Endothelial cell of umbilical vein (primary cell): ENCODE data around the gene SPTLC1. TPM values are rescaled to one million over a fixed set of nuclear protein-coding genes. Genes with fewer than 3 reads are reported as not detected.

Experiments used
- BruUV-seq: library from RNA; stranded (reverse); fragments of 400-500 nt; replicated peaks from 2 replicates; lab custom pipeline; 2021; lab: Mats Ljungman, UMichigan
- CTCF ChIA-PET: fragments of 300-600, 350-600 bp; sonication (Branson Sonifier 250); formaldehyde crosslinking; loops from one replicate; lab custom pipeline; 2021; ENCODE audit warnings: antibody characterized with exemption, inconsistent platforms; lab: Charles Lee
- POLR2A ChIA-PET: fragments of 300-600, 350-600 bp; sonication (Branson Sonifier 250); formaldehyde crosslinking; loops from one replicate; lab custom pipeline; 2021; ENCODE audit warnings: antibody characterized with exemption, inconsistent platforms; lab: Charles Lee
- DNase-seq: peaks from one replicate; pipeline ENCODE4 v3.0.0-alpha.2; 2011; ENCODE audit warnings: low read depth, low spot score
- FAIRE-seq: peaks from 2 replicates; lab custom pipeline; 2011; peaks lifted over from hg19 to GRCh38; lab: Jason Lieb, UNC
- H2AFZ ChIP-seq: 2 replicates; pipeline ENCODE4 v1.6.0; 2012; ENCODE audit warnings: low read depth, low read length, control low read depth, inconsistent platforms
- H3K27ac ChIP-seq: 2 replicates; pipeline ENCODE4 v1.5.1; 2011; ENCODE audit warnings: low read depth, mild to moderate bottlenecking, control low read depth, low read length, moderate library complexity; ENCODE audit not compliant: insufficient read depth
- H3K27me3 ChIP-seq, 2 experiments: 2 replicates each; pipeline versions ENCODE4 v1.6.0 to v1.6.1; 2011; ENCODE audit warnings: low read length in 2 of 2, mixed read lengths in 1 of 2; ENCODE audit not compliant: control insufficient read depth in 2 of 2, insufficient read depth in 2 of 2
- H3K36me3 ChIP-seq, 2 experiments: 2 replicates in 1 of 2; 3 replicates in 1 of 2; pipeline ENCODE4 v1.5.1; 2011; ENCODE audit warnings: low read length in 2 of 2, mild to moderate bottlenecking in 1 of 2, moderate library complexity in 1 of 2; ENCODE audit not compliant: control insufficient read depth in 2 of 2, insufficient read depth in 2 of 2; ENCODE audit errors: extremely low read depth in 1 of 2
- H3K4me1 ChIP-seq: 3 replicates; pipeline ENCODE4 v1.5.1; 2011; ENCODE audit warnings: mild to moderate bottlenecking, low read length; ENCODE audit not compliant: control insufficient read depth, insufficient read depth; ENCODE audit errors: extremely low read depth
- H3K4me2 ChIP-seq: 2 replicates; pipeline ENCODE4 v1.6.1; 2011; ENCODE audit warnings: low read length, control low read depth, mixed read lengths; ENCODE audit not compliant: insufficient read depth
- H3K4me3 ChIP-seq, 3 experiments: fragments of 200-600 bp in 1 of 3; sonication (generic), shearing (Covaris generic) in 1 of 3; replicated peaks in 1 of 3; 2 replicates each; pipeline ENCODE4 v1.5.1; 2011 to 2016; ENCODE audit warnings: control low read depth in 3 of 3, low read length in 3 of 3, mild to moderate bottlenecking in 2 of 3, inconsistent platforms in 1 of 3, low read depth in 1 of 3, moderate library complexity in 1 of 3; ENCODE audit not compliant: insufficient read depth in 1 of 3
- H3K79me2 ChIP-seq: 2 replicates; pipeline ENCODE4 v1.6.0; 2012; ENCODE audit warnings: low read length, inconsistent platforms; ENCODE audit not compliant: control insufficient read depth, insufficient read depth
- H3K9ac ChIP-seq: replicated peaks from 2 replicates; pipeline ENCODE3; 2011; ENCODE audit warnings: low read length, control low read depth; ENCODE audit not compliant: insufficient read depth; ENCODE audit errors: extremely low read depth
- H3K9me1 ChIP-seq: replicated peaks from 3 replicates; pipeline ENCODE4 v1.6.0; 2011; ENCODE audit warnings: mild to moderate bottlenecking, low read length; ENCODE audit not compliant: control insufficient read depth, insufficient read depth; ENCODE audit errors: extremely low read depth
- H3K9me3 ChIP-seq: replicated peaks from 2 replicates; pipeline ENCODE4 v1.5.1; 2012; ENCODE audit warnings: low read length, inconsistent platforms; ENCODE audit not compliant: control insufficient read depth, insufficient read depth
- H4K20me1 ChIP-seq: replicated peaks from 2 replicates; pipeline ENCODE3; 2011; ENCODE audit warnings: mild to moderate bottlenecking, low read length; ENCODE audit not compliant: control insufficient read depth, insufficient read depth; ENCODE audit errors: extremely low read depth
- CTCF ChIP-seq, 2 donors: IDR thresholded peaks; 1 replicate in 1 of 2; 2 replicates in 1 of 2; pipeline ENCODE4 v1.5.1; 2011; ENCODE audit warnings: low read length in 2 of 2, mild to moderate bottlenecking in 2 of 2, moderate library complexity in 2 of 2, control low read depth in 1 of 2, inconsistent platforms in 1 of 2, low read depth in 1 of 2; ENCODE audit not compliant: insufficient read depth in 1 of 2; ENCODE audit errors: extremely low read depth in 1 of 2
- EZH2 ChIP-seq: IDR thresholded peaks from 2 replicates; pipeline ENCODE4 v1.6.1; 2012; ENCODE audit warnings: borderline replicate concordance, low read depth, mild to moderate bottlenecking, moderate library complexity, low read length, inconsistent platforms; ENCODE audit not compliant: severe bottlenecking
- FOS ChIP-seq: IDR thresholded peaks from 2 replicates; pipeline ENCODE4 v1.6.1; 2011; ENCODE audit warnings: mild to moderate bottlenecking, low read length, moderate library complexity, borderline replicate concordance; ENCODE audit not compliant: insufficient read depth
- GATA2 ChIP-seq: IDR thresholded peaks from 2 replicates; pipeline ENCODE4 v1.7.0; 2011; ENCODE audit warnings: low read depth, mild to moderate bottlenecking, moderate library complexity, mixed read lengths, low read length; ENCODE audit not compliant: insufficient read length, insufficient read depth
- JUN ChIP-seq: IDR thresholded peaks from 2 replicates; pipeline ENCODE4 v1.6.1; 2011; ENCODE audit warnings: borderline replicate concordance, low read depth; ENCODE audit not compliant: insufficient read length, insufficient read depth
- MAX ChIP-seq: IDR thresholded peaks from 2 replicates; pipeline ENCODE4 v1.6.1; 2011; ENCODE audit not compliant: insufficient read depth, insufficient read length
- MYC ChIP-seq: IDR thresholded peaks from one replicate; pipeline ENCODE4 v1.6.1; 2011; ENCODE audit warnings: mild to moderate bottlenecking, low read depth, low read length
- POLR2A ChIP-seq: IDR thresholded peaks from 2 replicates; pipeline ENCODE4 v1.6.1; 2012; ENCODE audit warnings: low read depth, mild to moderate bottlenecking, control low read depth, low read length
- POLR2AphosphoS5 ChIP-seq: IDR thresholded peaks from 2 replicates; pipeline ENCODE4 v1.6.1; 2012; ENCODE audit warnings: low read depth, mild to moderate bottlenecking, control low read depth, low read length, moderate library complexity; ENCODE audit not compliant: insufficient read depth
- dilution Hi-C: fragments of 300-500 bp; cut with MboI; formaldehyde crosslinking; loops from one replicate; pipeline ENCODE4 v1.15.0; 2019; ENCODE audit warnings: low sequenced_read_pairs; ENCODE audit not compliant: extremely low pct_ligation_motif_present
- intact Hi-C: fragments of 100-400 bp; cut with micrococcal nuclease; formaldehyde crosslinking; loops from one replicate; pipeline ENCODE4 v1.10.0; 2022
- polyA plus RNA-seq, 4 experiments: library from polyadenylated mRNA; depleted of rRNA in 3 of 4; stranded (reverse) in 3 of 4; unstranded in 1 of 4; fragments of >200 nt; gene quantifications; 2 replicates each; pipeline versions ENCODE4 v1.2.1 to v1.2.3, GENCODE V29; 2011 to 2012; ENCODE audit warnings: missing spikeins in 1 of 4
- total RNA-seq: library from RNA; stranded (reverse); gene quantifications from 2 replicates; pipeline ENCODE4 v1.2.3, GENCODE V29; 2021

SPTLC1 gene
- total and polyA plus RNA-seq, 2 donors (not counting 3 experiments of a cell fraction or from before 2014, with no cell fraction given), result 35.9 to 68.5 TPM

DNA sequence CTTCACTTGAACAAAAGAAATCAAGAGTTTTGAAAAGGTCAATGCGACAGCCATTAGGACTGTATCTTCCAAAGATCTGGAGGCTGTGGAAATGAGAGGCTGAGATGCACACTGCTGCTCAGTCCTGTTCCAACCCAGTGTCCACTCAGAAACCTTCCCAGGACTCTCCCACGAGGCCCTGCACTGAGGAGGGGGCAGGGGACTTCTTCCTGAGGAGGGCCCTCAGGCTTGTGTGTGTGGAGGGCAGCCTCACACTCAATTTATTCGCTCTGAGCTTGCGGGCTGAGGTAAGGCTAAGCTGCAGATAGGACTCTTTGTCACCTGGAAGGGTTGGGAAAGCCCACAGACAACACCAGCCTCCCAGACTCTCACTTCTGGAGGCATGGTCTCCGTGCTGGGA, 95.6 kb downstream of the SPTLC1 start:
- Histone ChIP-seq H3K79me2 (no peaks in the 10 kb centered on the region), H3K36me3 (no peaks in the 10 kb centered on the region), H4K20me1 (no peaks in the 10 kb centered on the region), H3K9me3 (no peaks in the 10 kb centered on the region), H3K27me3 (no peaks in the 10 kb centered on the region), H3K9ac (no peak overlapping the region), H3K4me1 (no peaks in the 10 kb centered on the region), H3K9me1 (no peaks in the 10 kb centered on the region), H2AFZ (no peak overlapping the region), H3K4me3 (no peak overlapping the region), H3K4me2 (no peak overlapping the region), H3K27ac (no peak overlapping the region)
- ChIA-PET POLR2A (no interaction called here), CTCF (no interaction called here)
- TF ChIP-seq POLR2AphosphoS5 (no peak), MYC (no peak), MAX (no peak), GATA2 (no peak), EZH2 (no peak), CTCF (IDR thresholded peaks at IDR 0.05; ENCODE audit: extremely low read depth in 1 of 2, insufficient read depth in 1 of 2, low read depth in 1 of 2, low read length in 2 of 2) (no peak), POLR2A (no peak), FOS (no peak), JUN (no peak)
- no TSS peak for BruUV-seq
- intact Hi-C loops (no loop called here), dilution Hi-C loops (no loop called here)
- DNase-seq (no peak), FAIRE-seq (no peak)
